Activated naive CD4-positive, alpha-beta T cell treated with anti-CD3 and anti-CD28 coated beads, Interleukin-2, amount 10 ng/mL, durations not matched to agents 7 days and 5 days (primary cell): Measurements from ENCODE around the gene ADCY3.

Experiments used
- CTCF ChIA-PET: fragments of 350-600 bp; sonication (Branson Sonifier 250); formaldehyde crosslinking; loops from one replicate; lab custom pipeline; 2021; ENCODE audit warnings: antibody characterized with exemption; lab: Charles Lee
- DNase-seq: peaks from one replicate; pipeline ENCODE4 v3.0.0-alpha.2; 2020
- H3K27ac Mint-ChIP-seq: one replicate; pipeline ENCODE4 v1.8.0; 2021; ENCODE audit warnings: mild to moderate bottlenecking, moderate library complexity, mixed read lengths
- H3K27me3 Mint-ChIP-seq: one replicate; pipeline ENCODE4 v1.8.0; 2021; ENCODE audit warnings: mild to moderate bottlenecking, mixed read lengths
- H3K36me3 Mint-ChIP-seq: one replicate; pipeline ENCODE4 v1.8.0; 2021; ENCODE audit warnings: mixed read lengths
- H3K4me1 Mint-ChIP-seq: one replicate; pipeline ENCODE4 v1.8.0; 2021; ENCODE audit warnings: mixed read lengths
- H3K4me3 Mint-ChIP-seq: one replicate; pipeline ENCODE4 v1.8.0; 2021; ENCODE audit warnings: mild to moderate bottlenecking, moderate library complexity, mixed read lengths
- H3K9me3 Mint-ChIP-seq: one replicate; pipeline ENCODE4 v1.8.0; 2021; ENCODE audit warnings: mixed read lengths

ADCY3 gene

DNA sequence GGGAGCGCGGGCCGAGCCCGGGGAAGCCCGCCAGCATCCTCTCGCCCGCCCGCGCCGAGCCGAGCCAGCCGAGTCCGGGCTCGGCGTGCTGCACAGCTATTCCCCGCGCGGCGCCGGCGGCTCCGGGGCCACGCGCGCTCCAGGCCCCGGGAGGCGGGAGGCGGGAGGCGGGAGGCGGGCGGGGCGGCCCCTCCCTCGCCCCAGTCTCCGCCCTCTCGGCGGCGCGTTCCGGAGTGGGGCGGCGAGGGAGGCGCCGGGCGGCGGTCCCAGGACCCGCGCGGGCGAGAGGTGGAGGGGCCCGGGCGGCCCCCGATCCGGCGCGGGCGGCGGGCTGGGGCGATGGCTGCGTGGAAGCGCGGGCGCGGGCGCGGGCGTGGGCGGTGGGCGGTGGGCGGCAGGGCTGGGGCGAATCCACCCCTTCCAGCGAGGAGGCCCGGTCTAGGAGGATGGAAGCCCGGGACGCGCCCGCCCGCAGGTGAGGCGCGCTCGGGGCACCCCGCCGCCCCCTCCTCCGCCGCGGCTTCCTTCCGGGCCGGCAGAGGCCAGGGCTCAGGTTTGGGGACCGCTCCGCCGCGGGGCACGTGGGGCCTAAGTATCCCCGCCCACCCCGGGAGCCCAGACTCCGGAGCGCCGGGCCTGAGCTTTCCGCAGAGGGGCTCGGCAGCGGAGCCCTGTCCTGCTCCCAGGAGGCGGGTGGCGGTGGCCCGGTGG is at the start of gene ADCY3:
TSS of gene ADCY3 (minus strand) at position 140 of the 711 bp plus-strand sequence. CDS start 1,250 bp downstream, outside the sequence.
- Mint-ChIP-seq H3K9me3 (no peaks in the 10 kb centered on the region), H3K4me1 (peaks cover 32% of the 10 kb centered on the region), H3K36me3 (peaks cover 16% of the 10 kb centered on the region), H3K27me3 (peaks cover 23% of the 10 kb centered on the region), H3K27ac (peak within 1 kb of the TSS; percentile 89), H3K4me3 (peak within 1 kb of the TSS; percentile 98)
- DNase-seq: peak; percentile 76
- CTCF ChIA-PET: no interaction called here

DNA sequence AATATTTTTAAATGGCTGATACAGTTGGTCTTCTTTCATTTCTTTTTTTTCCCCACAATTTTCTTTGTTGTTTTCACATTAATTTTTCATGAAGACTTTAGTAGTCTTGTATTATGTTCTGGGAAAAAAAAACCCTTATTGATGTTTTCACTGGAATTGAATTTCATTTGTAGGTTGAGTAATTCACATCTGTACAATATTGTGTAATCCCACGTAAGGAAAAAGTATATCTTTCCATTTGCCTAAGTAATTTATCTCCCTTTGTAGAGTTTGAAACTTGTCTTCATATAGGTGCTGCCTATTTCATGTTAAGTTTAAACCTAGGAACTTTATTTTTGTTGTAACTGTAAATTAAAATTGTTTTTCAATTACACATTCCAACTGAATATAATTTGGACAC is 49.7 kb upstream of the ADCY3 start:
- H3K36me3 Mint-ChIP-seq: peaks cover 15% of the 10 kb centered on the region
- peaks cover 6% of the 10 kb centered on the region for H3K27me3 Mint-ChIP-seq
- no peak overlapping the region for H3K27ac Mint-ChIP-seq
- DNase-seq: no peak
- H3K4me1 Mint-ChIP-seq: peaks cover 33% of the 10 kb centered on the region
- no peaks in the 10 kb centered on the region for H3K9me3 Mint-ChIP-seq
- H3K4me3 Mint-ChIP-seq: no peak overlapping the region
- CTCF ChIA-PET: interaction anchor here (1.7 kb wide), 1 partner anchor 559 kb away, joined by 4 read pairs; no protein-coding TSS in a partner anchor

DNA sequence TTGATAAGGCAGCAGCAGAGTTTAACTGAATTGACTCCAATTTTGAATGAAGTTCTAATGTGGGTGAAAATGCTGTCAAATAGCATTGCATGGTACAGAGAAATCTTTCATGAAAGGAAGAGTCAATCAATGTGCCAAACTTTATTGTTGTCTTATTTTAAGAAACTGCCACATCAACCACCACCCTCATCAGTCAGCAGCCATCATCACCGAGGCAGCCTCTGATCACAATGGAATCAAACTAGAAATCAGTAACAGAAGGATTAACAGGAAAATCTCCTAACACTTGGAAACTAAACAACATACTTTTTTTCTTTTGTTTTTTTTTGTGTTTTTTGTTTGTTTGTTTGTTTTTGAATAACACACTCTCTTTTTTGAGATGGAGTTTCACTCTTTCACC is 41.9 kb upstream of the ADCY3 start:
- no peaks in the 10 kb centered on the region for H3K9me3 Mint-ChIP-seq
- DNase-seq: no peak
- H3K27me3 Mint-ChIP-seq: no peaks in the 10 kb centered on the region
- peaks cover 59% of the 10 kb centered on the region for H3K36me3 Mint-ChIP-seq
- no peak overlapping the region for H3K27ac Mint-ChIP-seq
- H3K4me1 Mint-ChIP-seq: no peaks in the 10 kb centered on the region
- no peak overlapping the region for H3K4me3 Mint-ChIP-seq
- CTCF ChIA-PET: no interaction called here

GRCh38 chr2:24959761-24960160 is 39.7 kb upstream of the ADCY3 start:
- peaks cover 69% of the 10 kb centered on the region for H3K36me3 Mint-ChIP-seq
- H3K27me3 Mint-ChIP-seq: no peaks in the 10 kb centered on the region
- no peaks in the 10 kb centered on the region for H3K4me1 Mint-ChIP-seq
- no peak overlapping the region for H3K27ac Mint-ChIP-seq
- CTCF ChIA-PET: no interaction called here
- no peak overlapping the region for H3K4me3 Mint-ChIP-seq
- DNase-seq: no peak
- peaks cover 9% of the 10 kb centered on the region for H3K9me3 Mint-ChIP-seq

DNA sequence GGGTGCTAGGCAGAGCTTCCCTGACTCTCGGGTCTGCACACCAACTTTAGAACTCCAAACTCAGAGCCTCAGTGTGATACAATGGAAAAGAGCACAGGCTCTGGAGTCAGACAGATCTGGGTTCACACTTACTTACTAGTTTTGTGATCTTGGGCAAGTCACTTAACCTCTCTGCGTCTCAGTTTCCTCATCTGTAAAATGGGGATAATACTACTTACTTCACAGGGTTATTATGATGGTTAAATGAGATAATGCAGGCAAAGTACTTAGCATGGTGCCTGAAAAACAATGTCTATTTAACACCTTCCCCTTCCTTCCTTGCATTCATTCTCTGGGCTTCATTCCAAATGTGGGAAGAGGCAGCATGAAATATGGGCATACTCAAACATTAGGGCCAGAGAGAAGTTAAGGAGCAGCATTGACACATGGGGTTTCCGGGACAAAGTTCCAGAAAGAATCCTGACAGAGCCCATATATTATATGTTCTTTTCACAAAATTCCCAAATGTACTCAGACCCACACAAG is 38.4 kb upstream of the ADCY3 start:
- Mint-ChIP-seq H3K27ac (no peak overlapping the region), H3K4me1 (no peaks in the 10 kb centered on the region), H3K27me3 (no peaks in the 10 kb centered on the region), H3K9me3 (peaks cover 9% of the 10 kb centered on the region), H3K36me3 (peaks cover 75% of the 10 kb centered on the region), H3K4me3 (no peak overlapping the region)
- CTCF ChIA-PET: interaction anchor here (1.7 kb wide), 1 partner anchor 13 kb away, joined by 5 read pairs; no protein-coding TSS in a partner anchor
- no peak for DNase-seq

DNA sequence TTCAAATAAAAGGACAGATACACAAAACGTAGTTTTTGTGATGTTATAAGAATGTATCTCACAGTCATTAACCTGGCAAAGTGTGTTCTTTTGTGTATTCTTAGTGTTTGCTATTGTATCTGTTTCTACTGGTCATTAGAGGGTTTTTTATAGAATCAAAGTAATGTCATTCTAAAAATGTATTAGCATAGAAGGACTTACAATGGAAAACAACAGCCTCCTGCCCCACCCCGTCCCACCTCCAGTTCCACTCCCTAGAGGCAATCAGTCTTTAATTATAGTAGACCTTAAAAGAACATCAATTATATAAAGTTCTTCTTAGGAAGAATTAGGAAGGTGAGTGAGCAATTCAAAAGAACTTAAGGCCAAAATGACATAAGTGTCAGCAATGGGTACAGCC is 37.9 kb upstream of the ADCY3 start:
- no peak overlapping the region for H3K4me3 Mint-ChIP-seq
- no peaks in the 10 kb centered on the region for H3K27me3 Mint-ChIP-seq
- H3K27ac Mint-ChIP-seq: no peak overlapping the region
- peaks cover 9% of the 10 kb centered on the region for H3K9me3 Mint-ChIP-seq
- no peak for DNase-seq
- H3K36me3 Mint-ChIP-seq: peaks cover 72% of the 10 kb centered on the region
- H3K4me1 Mint-ChIP-seq: no peaks in the 10 kb centered on the region
- CTCF ChIA-PET: interaction anchor here (0.7 to 1.7 kb wide), 2 partner anchors 12 to 691 kb away, joined by 3 to 5 read pairs; no protein-coding TSS in a partner anchor

DNA sequence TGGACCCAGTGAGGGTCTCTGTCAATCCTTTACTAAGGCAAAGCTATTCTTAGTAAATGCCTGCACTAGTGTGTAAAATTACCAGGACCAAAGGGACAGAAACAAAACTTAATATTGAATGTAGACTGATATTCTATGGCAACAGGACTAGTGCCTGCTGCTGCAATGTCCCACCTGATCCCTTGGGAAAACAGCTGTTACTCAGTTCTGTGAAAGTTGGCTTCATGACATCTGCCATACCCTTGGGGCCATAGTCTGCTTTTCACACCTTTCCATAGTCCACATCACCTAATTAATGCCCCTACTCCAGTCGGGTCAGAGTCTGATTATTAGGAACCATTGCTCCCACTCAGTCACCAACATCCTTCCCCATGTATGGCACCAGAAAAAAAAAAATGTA is 37.2 kb upstream of the ADCY3 start:
- Mint-ChIP-seq H3K27ac (no peak overlapping the region), H3K9me3 (peaks cover 9% of the 10 kb centered on the region), H3K4me3 (no peak overlapping the region), H3K36me3 (peaks cover 70% of the 10 kb centered on the region), H3K27me3 (no peaks in the 10 kb centered on the region), H3K4me1 (no peaks in the 10 kb centered on the region)
- CTCF ChIA-PET: interaction anchor here (0.7 kb wide), 1 partner anchor 690 kb away, joined by 3 read pairs; no protein-coding TSS in a partner anchor
- DNase-seq: no peak

DNA sequence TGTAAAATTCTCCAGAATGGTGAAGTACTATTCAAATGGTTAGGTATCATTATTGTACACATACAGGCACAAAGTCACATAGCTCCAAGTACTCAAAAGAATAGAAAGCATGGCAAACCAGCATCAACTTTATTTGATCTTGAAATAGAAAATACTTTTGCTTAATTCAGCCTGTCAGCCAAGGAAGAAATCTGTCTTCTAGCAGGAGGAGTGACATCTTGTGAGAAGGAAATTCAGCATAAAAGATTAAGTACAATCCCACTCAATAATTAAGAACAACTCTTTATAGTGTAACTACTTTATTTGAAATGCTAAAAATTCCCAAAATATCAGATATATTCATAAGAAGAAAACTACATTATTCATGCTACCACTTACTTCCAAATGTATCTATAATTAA is 35.9 kb upstream of the ADCY3 start:
- Mint-ChIP-seq H3K4me1 (no peaks in the 10 kb centered on the region), H3K27ac (no peak overlapping the region), H3K27me3 (no peaks in the 10 kb centered on the region), H3K9me3 (peaks cover 9% of the 10 kb centered on the region), H3K36me3 (peaks cover 70% of the 10 kb centered on the region), H3K4me3 (no peak overlapping the region)
- CTCF ChIA-PET: no interaction called here
- DNase-seq: no peak

DNA sequence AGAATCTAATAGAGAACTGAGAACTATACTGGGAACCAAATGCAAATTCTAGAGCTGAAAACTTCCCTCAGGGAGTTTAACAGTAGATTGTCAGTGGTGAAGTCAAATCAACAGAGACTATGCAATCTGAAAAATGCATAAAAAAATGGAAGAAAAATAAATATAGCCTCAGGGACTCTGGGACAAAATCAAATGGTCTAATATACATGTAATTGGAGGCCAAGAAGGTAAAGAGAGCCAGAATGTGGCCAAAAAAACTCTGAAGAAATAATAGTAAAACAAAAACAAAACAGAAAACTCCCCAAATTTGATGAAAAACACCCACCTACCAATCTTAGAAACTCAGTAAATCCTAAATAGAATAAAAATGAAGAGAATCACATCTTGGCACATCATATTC is 35.2 kb upstream of the ADCY3 start:
- peaks cover 9% of the 10 kb centered on the region for H3K9me3 Mint-ChIP-seq
- no peak overlapping the region for H3K27ac Mint-ChIP-seq
- H3K36me3 Mint-ChIP-seq: peaks cover 72% of the 10 kb centered on the region
- H3K27me3 Mint-ChIP-seq: no peaks in the 10 kb centered on the region
- H3K4me3 Mint-ChIP-seq: no peak overlapping the region
- no peaks in the 10 kb centered on the region for H3K4me1 Mint-ChIP-seq
- CTCF ChIA-PET: no interaction called here
- DNase-seq: no peak

- Mint-ChIP-seq H3K27me3 (no peaks in the 10 kb centered on the region), H3K4me3 (no peak overlapping the region), H3K9me3 (peaks cover 3% of the 10 kb centered on the region), H3K36me3 (peaks cover 49% of the 10 kb centered on the region), H3K4me1 (no peaks in the 10 kb centered on the region), H3K27ac (no peak overlapping the region)
- DNase-seq: no peak
- CTCF ChIA-PET: no interaction called here
Measured at GRCh38 chr2:24950102-24950501, 30.1 kb upstream of the ADCY3 start.

DNA sequence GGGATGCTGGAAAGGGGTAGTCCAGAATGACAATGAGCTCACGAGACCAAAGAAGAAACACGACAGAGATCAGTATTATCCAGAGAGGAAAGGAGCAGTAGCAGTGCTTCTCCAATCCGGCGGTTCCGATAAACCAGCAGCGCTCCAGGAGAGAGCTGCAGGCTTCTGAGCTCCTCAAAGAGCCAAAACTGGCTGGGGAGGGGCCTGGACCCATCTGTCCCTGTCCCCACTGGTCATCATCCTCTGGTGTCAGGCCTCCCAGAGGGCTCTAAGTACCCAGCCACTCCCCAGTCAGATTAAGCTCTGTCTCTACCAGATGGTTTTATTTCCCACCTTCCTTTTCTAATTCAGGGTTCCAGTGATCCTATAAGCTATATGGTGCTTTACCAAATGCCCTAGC is 28.5 kb upstream of the ADCY3 start:
- CTCF ChIA-PET: interaction anchor here (1.3 to 1.6 kb wide), 2 partner anchors 27 to 121 kb away, joined by 3 to 4 read pairs; no protein-coding TSS in a partner anchor
- no peak overlapping the region for H3K4me3 Mint-ChIP-seq
- peaks cover 38% of the 10 kb centered on the region for H3K36me3 Mint-ChIP-seq
- no peaks in the 10 kb centered on the region for H3K4me1 Mint-ChIP-seq
- DNase-seq: no peak
- no peaks in the 10 kb centered on the region for H3K9me3 Mint-ChIP-seq
- H3K27ac Mint-ChIP-seq: no peak overlapping the region
- H3K27me3 Mint-ChIP-seq: no peaks in the 10 kb centered on the region

GRCh38 chr2:24947561-24948157 is 27.6 kb upstream of the ADCY3 start:
- CTCF ChIA-PET: interaction anchor here (1.3 to 1.6 kb wide), 2 partner anchors 28 to 120 kb away, joined by 3 to 4 read pairs; no protein-coding TSS in a partner anchor
- no peak for DNase-seq
- H3K36me3 Mint-ChIP-seq: peaks cover 34% of the 10 kb centered on the region
- no peaks in the 10 kb centered on the region for H3K4me1 Mint-ChIP-seq
- no peak overlapping the region for H3K27ac Mint-ChIP-seq
- no peaks in the 10 kb centered on the region for H3K27me3 Mint-ChIP-seq
- no peaks in the 10 kb centered on the region for H3K9me3 Mint-ChIP-seq
- no peak overlapping the region for H3K4me3 Mint-ChIP-seq

GRCh38 chr2:24945907-24946306 is 25.9 kb upstream of the ADCY3 start:
- H3K9me3 Mint-ChIP-seq: no peaks in the 10 kb centered on the region
- CTCF ChIA-PET: interaction anchor here (1.8 kb wide), 1 partner anchor 13 kb away, joined by 5 read pairs; no protein-coding TSS in a partner anchor
- no peak for DNase-seq
- no peak overlapping the region for H3K27ac Mint-ChIP-seq
- H3K4me1 Mint-ChIP-seq: no peaks in the 10 kb centered on the region
- peaks cover 23% of the 10 kb centered on the region for H3K36me3 Mint-ChIP-seq
- H3K27me3 Mint-ChIP-seq: no peaks in the 10 kb centered on the region
- H3K4me3 Mint-ChIP-seq: no peak overlapping the region

GRCh38 chr2:24943427-24944053 is 23.5 kb upstream of the ADCY3 start:
- Mint-ChIP-seq H3K9me3 (no peaks in the 10 kb centered on the region), H3K27ac (no peak overlapping the region), H3K36me3 (peaks cover 20% of the 10 kb centered on the region), H3K4me3 (no peak overlapping the region), H3K27me3 (no peaks in the 10 kb centered on the region), H3K4me1 (no peaks in the 10 kb centered on the region)
- CTCF ChIA-PET: no interaction called here
- DNase-seq: no peak
